SK-N-SH (cell line): ENCODE data around the gene NIBAN1. TPM values are rescaled to one million over a fixed set of nuclear protein-coding genes. Genes with fewer than 3 reads are reported as not detected.

ENCODE experiments used
- CTCF ChIA-PET: fragments of 300-600, 350-600 bp; formaldehyde crosslinking; extraction: SDS; loops from one replicate; lab custom pipeline; 2021; lab: Yijun Ruan, JAX
- POLR2A ChIA-PET: fragments of 350-600 bp; sonication (Branson Sonifier 250); formaldehyde crosslinking; extraction: SDS; loops from one replicate; lab custom pipeline; 2020; ENCODE audit warnings: antibody characterized with exemption, inconsistent platforms; lab: Yijun Ruan, JAX
- DNase-seq: peaks from one replicate; pipeline ENCODE4 v3.0.0; 2012
- H2AFZ ChIP-seq: fragments of 200-600 bp; sonication (generic); 2 replicates; pipeline ENCODE4 v1.8.1; 2016; ENCODE audit warnings: antibody characterized with exemption, mild to moderate bottlenecking, low read depth
- H3F3A ChIP-seq: fragments of 200-600 bp; sonication (generic); replicated peaks from 2 replicates; pipeline ENCODE3; 2016; ENCODE audit warnings: antibody characterized with exemption, mild to moderate bottlenecking; ENCODE audit not compliant: insufficient read depth
- H3K27ac ChIP-seq, 2 experiments: fragments of 200-500 bp in 1 of 2; fragments of 200-600 bp in 1 of 2; sonication (Bioruptor generic) in 1 of 2; sonication (generic), shearing (Covaris generic) in 1 of 2; 2 replicates each; pipeline versions ENCODE4 v1.5.1 to v1.6.1; 2014 to 2016; ENCODE audit warnings: low read depth in 2 of 2, inconsistent platforms in 1 of 2, low read length in 1 of 2, mild to moderate bottlenecking in 1 of 2, mixed read lengths in 1 of 2
- H3K27me3 ChIP-seq: fragments of 200-600 bp; sonication (generic), shearing (Covaris generic); 2 replicates; pipeline ENCODE4 v1.6.1; 2016; ENCODE audit warnings: mixed run types; ENCODE audit not compliant: insufficient read depth
- H3K36me3 ChIP-seq, 2 experiments: fragments of 200-500 bp in 1 of 2; fragments of 200-600 bp in 1 of 2; sonication (Bioruptor generic) in 1 of 2; sonication (generic) in 1 of 2; replicated peaks in 1 of 2; 2 replicates each; pipeline versions ENCODE3 to v1.5.1; 2014 to 2016; ENCODE audit warnings: low read length in 1 of 2, mild to moderate bottlenecking in 1 of 2; ENCODE audit not compliant: insufficient read depth in 2 of 2, control insufficient read depth in 1 of 2
- H3K4me1 ChIP-seq, 2 experiments: fragments of 200-500 bp in 1 of 2; fragments of 200-600 bp in 1 of 2; sonication (Bioruptor generic) in 1 of 2; sonication (generic), shearing (Covaris generic) in 1 of 2; 2 replicates each; pipeline versions ENCODE4 v1.5.1 to v1.6.1; 2014 to 2016; ENCODE audit warnings: low read depth in 1 of 2, low read length in 1 of 2, mixed run types in 1 of 2; ENCODE audit not compliant: insufficient read depth in 2 of 2, control insufficient read depth in 1 of 2
- H3K4me2 ChIP-seq: fragments of 200-600 bp; sonication (generic), shearing (Covaris generic); 2 replicates; pipeline ENCODE4 v1.6.1; 2017; ENCODE audit warnings: mixed run types
- H3K4me3 ChIP-seq, 2 experiments: fragments of 200-500 bp in 1 of 2; fragments of 200-600 bp in 1 of 2; sonication (Bioruptor generic) in 1 of 2; sonication (generic), shearing (Covaris generic) in 1 of 2; 2 replicates each; pipeline versions ENCODE4 v1.5.1 to v1.8.1; 2014 to 2016; ENCODE audit warnings: low read depth in 2 of 2, inconsistent platforms in 1 of 2, low read length in 1 of 2, mild to moderate bottlenecking in 1 of 2, mixed read lengths in 1 of 2, moderate library complexity in 1 of 2
- H3K79me2 ChIP-seq: fragments of 200-600 bp; sonication (generic); 2 replicates; pipeline ENCODE4 v1.8.1; 2017; ENCODE audit warnings: mild to moderate bottlenecking; ENCODE audit not compliant: insufficient read depth
- H3K9ac ChIP-seq: fragments of 200-600 bp; sonication (generic); 2 replicates; pipeline ENCODE4 v1.6.1; 2017; ENCODE audit warnings: mixed run types
- H3K9me2 ChIP-seq: fragments of 200-600 bp; sonication (generic); 2 replicates; pipeline ENCODE4 v1.6.1; 2017; ENCODE audit warnings: mixed run types
- H3K9me3 ChIP-seq: fragments of 200-600 bp; sonication (generic); 2 replicates; pipeline ENCODE4 v1.6.1; 2017; ENCODE audit warnings: mixed run types, mild to moderate bottlenecking, moderate library complexity
- H4K20me1 ChIP-seq: fragments of 200-600 bp; sonication (generic); 2 replicates; pipeline ENCODE4 v1.6.1; 2017; ENCODE audit warnings: mild to moderate bottlenecking, mixed run types; ENCODE audit not compliant: insufficient read depth
- FOXM1 ChIP-seq: IDR thresholded peaks from 2 replicates; pipeline ENCODE4 v1.4.0; 2012; ENCODE audit warnings: low read depth, mild to moderate bottlenecking
- MAX ChIP-seq: IDR thresholded peaks from 2 replicates; pipeline ENCODE4 v1.4.0; 2012; ENCODE audit warnings: low read depth
- POLR2AphosphoS5 ChIP-seq: IDR thresholded peaks from 2 replicates; pipeline ENCODE4 v1.6.1; 2012; ENCODE audit warnings: low read depth, low read length
- REST ChIP-seq: IDR thresholded peaks from 2 replicates; pipeline ENCODE4 v1.6.1; 2012; ENCODE audit warnings: mild to moderate bottlenecking, low read depth, low read length, moderate library complexity
- RFX5 ChIP-seq: IDR thresholded peaks from 2 replicates; pipeline ENCODE4 v1.6.1; 2012; ENCODE audit warnings: mild to moderate bottlenecking, improper control_type of control experiment, low read length
- SIN3A ChIP-seq: IDR thresholded peaks from 2 replicates; pipeline ENCODE4 v1.6.1; 2012; ENCODE audit warnings: low read depth, mild to moderate bottlenecking, low read length, moderate library complexity, borderline replicate concordance
- TAF1 ChIP-seq: IDR thresholded peaks from 2 replicates; pipeline ENCODE4 v1.6.1; 2012; ENCODE audit warnings: low read depth, mild to moderate bottlenecking, low read length, moderate library complexity, borderline replicate concordance
- TCF12 ChIP-seq: IDR thresholded peaks from 2 replicates; pipeline ENCODE4 v1.4.0; 2012
- WGBS: methylation state at CpG from one replicate; pipeline ENCODE4 v1.1.6; 2017; ENCODE audit warnings: low lambda C conversion rate; 5-methylcytosine and 5-hydroxymethylcytosine counted together
- polyA plus RNA-seq, 3 experiments: library from polyadenylated mRNA; depleted of rRNA; stranded (reverse); fragments of >200 nt; gene quantifications; 2 replicates each; pipeline ENCODE4 v1.2.3, GENCODE V29; 2012

The NIBAN1 gene
- polyA plus RNA-seq (2012; rRNA removed) = 23.9 and 25.4 TPM in 2 replicates
- polyA plus RNA-seq (2012; cell fraction: cytosol; rRNA removed) = 28.2 and 28.7 TPM in 2 replicates
- 23.2 and 28.5 TPM in 2 replicates for polyA plus RNA-seq (2012; cell fraction: nucleus; rRNA removed)

GRCh38 chr1:184974056-184974836, at the start of gene NIBAN1:
Gene NIBAN1, minus strand, starts transcription at chr1:184974508. Its CDS starts 152 bp downstream, at chr1:184974356.
- WGBS = 4% methylated on average over 24 of the region's 70 CpGs

More at GRCh38 chr1:184974056-184974836, at the start of gene NIBAN1:
- ChIA-PET CTCF (interaction anchor here (0.5 to 6.2 kb wide), 8 partner anchors 9 to 196 kb away, joined by 3 to 37 read pairs (median 3); partner anchors contain the start of gene RNF2), POLR2A (interaction anchor here (1.4 kb wide), 1 partner anchor 169 kb away, joined by 5 read pairs; no protein-coding TSS in a partner anchor)
- DNase-seq = peak; percentile 80
- Histone ChIP-seq H3K27ac (peak within 1 kb of the TSS; percentile 20 to 53), H3K9ac (peak within 1 kb of the TSS; percentile 65), H3K79me2 (peaks cover 16% of the 10 kb centered on the region), H3K4me3 (peak within 1 kb of the TSS; percentile 63 to 70), H3K4me1 (peaks cover 0 to 19% of the 10 kb centered on the region in 2 experiments; a peak in 3 of 4 replicates), H3K9me2 (no peaks in the 10 kb centered on the region), H3K36me3 (no peaks in the 10 kb centered on the region), H3K9me3 (no peaks in the 10 kb centered on the region), H3K27me3 (no peaks in the 10 kb centered on the region), H3K4me2 (peak within 1 kb of the TSS; percentile 88), H4K20me1 (no peaks in the 10 kb centered on the region; the same call in 1 of the 2 replicates), H2AFZ (peak within 1 kb of the TSS; percentile 86), H3F3A (peaks cover 9% of the 10 kb centered on the region)
- TF ChIP-seq FOXM1 (no peak), REST (peak; percentile 44), SIN3A (peak; percentile 42; the same call in 1 of the 2 replicates), POLR2AphosphoS5 (peak; percentile 80), MAX (peak; percentile 76), TCF12 (peak; percentile 2; the same call in 1 of the 2 replicates), RFX5 (no peak), TAF1 (peak; percentile 88)
